ENCODE results near the gene SPTLC3. TPM values are rescaled to one million over a fixed set of nuclear protein-coding genes. Genes with fewer than 3 reads are reported as not detected.
"Not testable (repeated sequence)": the region's sequence is repeated elsewhere in the genome, so short reads cannot be mapped to it uniquely, and the experiment has no call there.

SPTLC3 gene
- 26.7 TPM for total RNA-seq

GRCh38 chr20:13008761-13009681 lies at the start of gene SPTLC3:
Gene SPTLC3 (plus strand): TSS chr20:13008972. CDS start chr20:13009268, 296 bp downstream.
- DNase-seq (ENCODE audit: low spot score), result peak; percentile 61

- DNase-seq (ENCODE audit: low spot score), result no peak
Observed at GRCh38 chr20:12961725-12962124, 47.0 kb upstream of the SPTLC3 start.

- no peak for DNase-seq (ENCODE audit: low spot score)
Observed at GRCh38 chr20:12962895-12963294, 45.9 kb upstream of the SPTLC3 start.

GRCh38 chr20:12963416-12963815 lies 45.4 kb upstream of the SPTLC3 start:
- DNase-seq (ENCODE audit: low spot score), result no peak

GRCh38 chr20:12965212-12965869 lies 43.4 kb upstream of the SPTLC3 start:
- no peak for DNase-seq (ENCODE audit: low spot score)

GRCh38 chr20:12965870-12966251 lies 42.9 kb upstream of the SPTLC3 start:
- no peak for DNase-seq (ENCODE audit: low spot score)

GRCh38 chr20:12966468-12967085 lies 42.2 kb upstream of the SPTLC3 start:
- no peak for DNase-seq (ENCODE audit: low spot score)

- DNase-seq (ENCODE audit: low spot score), result no peak
Observed at GRCh38 chr20:12967932-12968331, 40.8 kb upstream of the SPTLC3 start.

GRCh38 chr20:12968472-12968871 lies 40.3 kb upstream of the SPTLC3 start:
- no peak for DNase-seq (ENCODE audit: low spot score)

- no peak for DNase-seq (ENCODE audit: low spot score)
Observed at GRCh38 chr20:12969071-12969669, 39.6 kb upstream of the SPTLC3 start.

- DNase-seq (ENCODE audit: low spot score), result no peak
Observed at GRCh38 chr20:12970372-12970821, 38.4 kb upstream of the SPTLC3 start.

- DNase-seq (ENCODE audit: low spot score), result no peak
Observed at GRCh38 chr20:12975833-12976608, 32.8 kb upstream of the SPTLC3 start.

GRCh38 chr20:12976720-12977309 lies 32.0 kb upstream of the SPTLC3 start:
- no peak for DNase-seq (ENCODE audit: low spot score)

GRCh38 chr20:12977328-12978125 lies 31.2 kb upstream of the SPTLC3 start:
- no peak for DNase-seq (ENCODE audit: low spot score)

GRCh38 chr20:12978126-12978394 lies 30.7 kb upstream of the SPTLC3 start:
- DNase-seq (ENCODE audit: low spot score), result no peak

- DNase-seq (ENCODE audit: low spot score), result no peak
Observed at GRCh38 chr20:12978613-12979495, 29.9 kb upstream of the SPTLC3 start.

- DNase-seq (ENCODE audit: low spot score), result not testable (repeated sequence)
Observed at GRCh38 chr20:12979713-12980112, 29.1 kb upstream of the SPTLC3 start.

- DNase-seq (ENCODE audit: low spot score), result no peak
Observed at GRCh38 chr20:12982098-12982497, 26.7 kb upstream of the SPTLC3 start.

GRCh38 chr20:12984069-12984765 lies 24.6 kb upstream of the SPTLC3 start:
- DNase-seq (ENCODE audit: low spot score), result no peak
